A673 (cell line): Measurements from ENCODE around the gene KIRREL3.

ENCODE experiments used
- EZH2 ChIP-seq: fragments of 200-600 bp; sonication (generic); IDR thresholded peaks from 2 replicates; pipeline ENCODE4 v1.6.1; 2017; ENCODE audit warnings: borderline replicate concordance, low read depth, mild to moderate bottlenecking, mixed read lengths, antibody characterized with exemption, low read length; ENCODE audit not compliant: poor library complexity, severe bottlenecking
- TF ChIP-seq, protein P1 (sequence below): fragments of 300-800, 200-600 bp; sonication (generic); conservative IDR thresholded peaks from 2 replicates; pipeline ENCODE4 v1.5.1; 2017; ENCODE audit warnings: low read depth, mild to moderate bottlenecking, antibody characterized with exemption, low read length, moderate library complexity, mixed read lengths

DNA sequence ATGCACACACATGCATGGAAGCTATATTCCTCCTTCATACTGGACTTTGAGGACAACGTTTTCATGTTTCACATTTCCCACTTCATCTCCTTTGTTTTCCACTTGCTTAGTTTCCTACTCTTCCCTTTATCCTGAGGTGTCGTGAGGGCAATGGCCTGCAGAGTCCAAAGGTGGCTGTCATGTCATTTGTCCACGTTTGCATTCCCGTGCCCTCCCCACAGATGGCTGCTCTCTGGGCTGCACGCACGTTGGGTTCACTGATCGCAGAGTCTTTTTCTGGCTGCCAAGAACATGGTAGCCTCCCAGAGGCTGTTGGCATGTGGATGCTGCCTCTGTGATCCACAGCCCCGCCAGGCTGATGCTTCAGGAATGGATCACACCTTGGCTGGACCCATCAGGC, 389.1 kb downstream of the KIRREL3 start:
- TF ChIP-seq, protein P1, sequence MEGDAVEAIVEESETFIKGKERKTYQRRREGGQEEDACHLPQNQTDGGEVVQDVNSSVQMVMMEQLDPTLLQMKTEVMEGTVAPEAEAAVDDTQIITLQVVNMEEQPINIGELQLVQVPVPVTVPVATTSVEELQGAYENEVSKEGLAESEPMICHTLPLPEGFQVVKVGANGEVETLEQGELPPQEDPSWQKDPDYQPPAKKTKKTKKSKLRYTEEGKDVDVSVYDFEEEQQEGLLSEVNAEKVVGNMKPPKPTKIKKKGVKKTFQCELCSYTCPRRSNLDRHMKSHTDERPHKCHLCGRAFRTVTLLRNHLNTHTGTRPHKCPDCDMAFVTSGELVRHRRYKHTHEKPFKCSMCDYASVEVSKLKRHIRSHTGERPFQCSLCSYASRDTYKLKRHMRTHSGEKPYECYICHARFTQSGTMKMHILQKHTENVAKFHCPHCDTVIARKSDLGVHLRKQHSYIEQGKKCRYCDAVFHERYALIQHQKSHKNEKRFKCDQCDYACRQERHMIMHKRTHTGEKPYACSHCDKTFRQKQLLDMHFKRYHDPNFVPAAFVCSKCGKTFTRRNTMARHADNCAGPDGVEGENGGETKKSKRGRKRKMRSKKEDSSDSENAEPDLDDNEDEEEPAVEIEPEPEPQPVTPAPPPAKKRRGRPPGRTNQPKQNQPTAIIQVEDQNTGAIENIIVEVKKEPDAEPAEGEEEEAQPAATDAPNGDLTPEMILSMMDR = no peak
- TF ChIP-seq EZH2 = no peak
